Measurements from ENCODE around the gene LRRN3.

The LRRN3 gene

DNA sequence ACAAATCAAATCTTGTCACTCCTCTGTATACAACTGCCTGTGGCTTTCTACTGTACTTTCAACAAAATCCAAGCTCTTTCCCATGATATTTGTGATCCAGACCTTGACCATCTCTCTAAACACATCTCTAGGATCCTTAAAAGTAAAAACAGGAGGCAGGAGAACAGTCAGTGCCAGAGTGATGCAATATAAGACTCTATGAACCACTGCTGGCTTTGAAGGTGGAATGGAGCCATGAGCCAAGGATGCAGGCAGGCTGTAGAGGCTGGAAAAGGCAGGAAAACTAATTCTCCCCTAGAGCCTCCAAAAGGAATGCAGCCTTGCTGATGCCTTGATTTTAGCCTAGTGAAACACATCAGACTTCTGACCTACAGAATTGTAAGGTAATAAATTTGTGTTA is 45.5 kb upstream of the LRRN3 start:
- H3K9me3 ChIP-seq (ENCODE audit: insufficient read depth, low read length): no peaks in the 10 kb centered on the region
- TF ChIP-seq, protein P1, sequence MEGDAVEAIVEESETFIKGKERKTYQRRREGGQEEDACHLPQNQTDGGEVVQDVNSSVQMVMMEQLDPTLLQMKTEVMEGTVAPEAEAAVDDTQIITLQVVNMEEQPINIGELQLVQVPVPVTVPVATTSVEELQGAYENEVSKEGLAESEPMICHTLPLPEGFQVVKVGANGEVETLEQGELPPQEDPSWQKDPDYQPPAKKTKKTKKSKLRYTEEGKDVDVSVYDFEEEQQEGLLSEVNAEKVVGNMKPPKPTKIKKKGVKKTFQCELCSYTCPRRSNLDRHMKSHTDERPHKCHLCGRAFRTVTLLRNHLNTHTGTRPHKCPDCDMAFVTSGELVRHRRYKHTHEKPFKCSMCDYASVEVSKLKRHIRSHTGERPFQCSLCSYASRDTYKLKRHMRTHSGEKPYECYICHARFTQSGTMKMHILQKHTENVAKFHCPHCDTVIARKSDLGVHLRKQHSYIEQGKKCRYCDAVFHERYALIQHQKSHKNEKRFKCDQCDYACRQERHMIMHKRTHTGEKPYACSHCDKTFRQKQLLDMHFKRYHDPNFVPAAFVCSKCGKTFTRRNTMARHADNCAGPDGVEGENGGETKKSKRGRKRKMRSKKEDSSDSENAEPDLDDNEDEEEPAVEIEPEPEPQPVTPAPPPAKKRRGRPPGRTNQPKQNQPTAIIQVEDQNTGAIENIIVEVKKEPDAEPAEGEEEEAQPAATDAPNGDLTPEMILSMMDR (IDR thresholded peaks at IDR 0.05; ENCODE audit: low read depth, low read length): no peak
- TF ChIP-seq EZH2phosphoT487 (IDR thresholded peaks at IDR 0.05; ENCODE audit: low read depth): no peak
- H3K4me1 ChIP-seq (ENCODE audit: low read length): no peaks in the 10 kb centered on the region
- no peaks in the 10 kb centered on the region for H3K36me3 ChIP-seq (replicated peaks; ENCODE audit: low read depth, low read length)
- no peak overlapping the region for H3K4me2 ChIP-seq (ENCODE audit: low read length)
- no peaks in the 10 kb centered on the region for H3K79me2 ChIP-seq (ENCODE audit: low read length)
- H4K20me1 ChIP-seq (ENCODE audit: insufficient read depth, low read length): no peaks in the 10 kb centered on the region
- H3K27me3 ChIP-seq (ENCODE audit: low read depth, low read length): no peaks in the 10 kb centered on the region
- no peak overlapping the region for H2AFZ ChIP-seq (ENCODE audit: low read depth, low read length)
- H3K27ac ChIP-seq (ENCODE audit: low read length): no peak overlapping the region
- no peak overlapping the region for H3K4me3 ChIP-seq (ENCODE audit: low read length)
- H3K9ac ChIP-seq (ENCODE audit: low read length): no peak overlapping the region

DNA sequence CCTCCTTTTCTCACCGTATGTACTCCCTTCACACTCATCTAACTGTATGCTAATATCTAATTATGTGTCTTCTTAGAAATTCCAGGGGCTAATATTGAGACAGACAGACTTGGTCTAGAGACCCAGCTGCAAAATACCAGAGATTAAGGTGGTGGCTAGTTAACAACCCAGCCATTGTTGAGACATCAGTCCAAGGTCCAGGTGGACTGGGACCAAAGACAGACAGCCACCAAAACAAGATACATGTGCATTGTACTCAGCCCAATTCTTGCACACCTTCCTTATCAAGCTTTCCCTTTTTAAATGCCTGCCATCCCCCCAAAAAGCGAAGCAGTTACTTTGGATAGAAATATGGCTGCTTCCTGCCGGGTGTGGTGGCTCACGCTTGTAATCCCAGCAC is 43.3 kb upstream of the LRRN3 start:
- TF ChIP-seq, protein P1 (IDR thresholded peaks at IDR 0.05; ENCODE audit: low read depth, low read length): no peak
- TF ChIP-seq EZH2phosphoT487 (IDR thresholded peaks at IDR 0.05; ENCODE audit: low read depth): no peak
- Histone ChIP-seq H3K4me1 (ENCODE audit: low read length) (no peaks in the 10 kb centered on the region), H3K4me2 (ENCODE audit: low read length) (no peak overlapping the region), H3K9me3 (ENCODE audit: insufficient read depth, low read length) (no peaks in the 10 kb centered on the region), H2AFZ (ENCODE audit: low read depth, low read length) (no peak overlapping the region), H3K27me3 (ENCODE audit: low read depth, low read length) (no peaks in the 10 kb centered on the region), H3K9ac (ENCODE audit: low read length) (no peak overlapping the region), H3K4me3 (ENCODE audit: low read length) (no peak overlapping the region), H4K20me1 (ENCODE audit: insufficient read depth, low read length) (no peaks in the 10 kb centered on the region), H3K79me2 (ENCODE audit: low read length) (no peaks in the 10 kb centered on the region), H3K36me3 (replicated peaks; ENCODE audit: low read depth, low read length) (no peaks in the 10 kb centered on the region), H3K27ac (ENCODE audit: low read length) (no peak overlapping the region)

DNA sequence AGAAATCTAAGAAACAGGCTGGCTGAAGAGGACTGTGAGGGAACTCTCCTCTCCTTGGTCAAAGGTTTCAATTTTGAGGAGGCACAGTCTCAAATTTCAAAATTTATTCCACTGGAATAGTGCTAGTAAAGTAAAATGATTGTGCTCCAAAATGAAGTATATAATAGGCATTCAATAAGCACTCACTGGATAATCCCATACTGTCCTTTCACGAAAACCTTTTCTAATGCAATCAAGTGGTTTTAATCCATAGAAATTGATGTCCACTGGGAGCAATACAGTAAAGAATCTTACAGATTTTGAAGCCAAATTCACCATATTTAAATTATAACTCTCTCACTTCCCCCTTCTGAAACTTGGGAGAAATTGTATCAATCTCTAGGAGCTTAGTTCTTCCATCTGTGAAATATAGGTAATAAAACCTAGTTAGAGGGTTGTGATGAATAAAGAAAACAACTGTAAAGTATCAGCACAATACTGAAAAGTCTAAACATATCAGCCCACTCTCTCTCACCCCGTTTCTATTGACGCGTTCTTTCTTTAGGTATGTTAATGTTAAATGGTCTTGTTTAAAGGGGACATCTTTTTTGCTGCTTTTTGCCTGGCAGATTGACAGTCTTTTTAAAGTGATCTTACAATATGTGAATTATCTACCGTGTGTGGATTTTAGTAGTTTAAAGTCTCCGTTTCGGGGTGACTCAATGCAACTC is 40.8 kb upstream of the LRRN3 start:
- Histone ChIP-seq H4K20me1 (ENCODE audit: insufficient read depth, low read length) (no peaks in the 10 kb centered on the region), H3K9ac (ENCODE audit: low read length) (no peak overlapping the region)
- TF ChIP-seq EZH2phosphoT487 (IDR thresholded peaks at IDR 0.05; ENCODE audit: low read depth): no peak
- TF ChIP-seq, protein P1 (IDR thresholded peaks at IDR 0.05; ENCODE audit: low read depth, low read length): no peak

DNA sequence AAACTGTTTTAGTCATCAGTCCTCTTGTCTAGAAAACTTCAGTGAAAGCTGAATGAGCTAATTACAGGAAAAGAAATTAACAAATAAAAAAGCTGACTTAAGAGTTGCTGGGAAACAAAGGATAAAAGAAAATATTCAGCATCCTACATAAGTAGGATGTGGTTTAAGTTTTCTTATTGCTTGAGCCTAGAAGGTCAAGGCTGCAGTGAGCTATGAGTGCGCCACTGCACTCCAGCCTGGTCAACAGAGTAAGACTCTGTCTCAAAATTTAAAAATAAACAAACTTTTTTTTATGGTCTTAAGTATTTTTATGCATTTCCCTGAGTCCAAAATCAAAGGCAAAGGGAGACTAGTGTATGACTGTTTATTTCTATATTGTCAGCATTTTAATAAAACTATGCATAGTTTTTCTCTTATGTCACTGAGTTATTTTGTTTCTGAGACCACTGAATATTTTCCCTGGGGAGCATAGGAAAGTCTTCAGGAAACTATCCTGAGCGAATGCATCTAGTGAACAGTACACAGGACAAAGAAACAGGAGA is 40.0 kb upstream of the LRRN3 start:
- Histone ChIP-seq H3K36me3 (replicated peaks; ENCODE audit: low read depth, low read length) (no peaks in the 10 kb centered on the region), H3K79me2 (ENCODE audit: low read length) (no peaks in the 10 kb centered on the region), H2AFZ (ENCODE audit: low read depth, low read length) (no peak overlapping the region), H3K4me2 (ENCODE audit: low read length) (no peak overlapping the region), H3K27me3 (ENCODE audit: low read depth, low read length) (no peaks in the 10 kb centered on the region), H3K9me3 (ENCODE audit: insufficient read depth, low read length) (no peaks in the 10 kb centered on the region), H4K20me1 (ENCODE audit: insufficient read depth, low read length) (no peaks in the 10 kb centered on the region), H3K4me1 (ENCODE audit: low read length) (no peaks in the 10 kb centered on the region), H3K4me3 (ENCODE audit: low read length) (no peak overlapping the region), H3K9ac (ENCODE audit: low read length) (no peak overlapping the region), H3K27ac (ENCODE audit: low read length) (no peak overlapping the region)
- no peak for TF ChIP-seq EZH2phosphoT487 (IDR thresholded peaks at IDR 0.05; ENCODE audit: low read depth)
- TF ChIP-seq, protein P1 (IDR thresholded peaks at IDR 0.05; ENCODE audit: low read depth, low read length): no peak

More for the DNA sequence above, 40.8 kb upstream of the LRRN3 start:
- Histone ChIP-seq H3K9me3 (ENCODE audit: insufficient read depth, low read length) (no peaks in the 10 kb centered on the region), H3K36me3 (replicated peaks; ENCODE audit: low read depth, low read length) (no peaks in the 10 kb centered on the region), H3K27me3 (ENCODE audit: low read depth, low read length) (no peaks in the 10 kb centered on the region), H3K79me2 (ENCODE audit: low read length) (no peaks in the 10 kb centered on the region), H3K4me2 (ENCODE audit: low read length) (no peak overlapping the region), H2AFZ (ENCODE audit: low read depth, low read length) (no peak overlapping the region), H3K4me1 (ENCODE audit: low read length) (no peaks in the 10 kb centered on the region), H3K4me3 (ENCODE audit: low read length) (no peak overlapping the region), H3K27ac (ENCODE audit: low read length) (no peak overlapping the region)
